GM12874 (cell line): ENCODE data around the gene VTI1A.

ENCODE experiments used
- CTCF ChIP-seq: IDR thresholded peaks from 2 replicates; pipeline ENCODE4 v1.5.1; 2011; ENCODE audit warnings: low read depth, mild to moderate bottlenecking, control low read depth, low read length, moderate library complexity; ENCODE audit not compliant: insufficient read depth

Gene VTI1A

DNA sequence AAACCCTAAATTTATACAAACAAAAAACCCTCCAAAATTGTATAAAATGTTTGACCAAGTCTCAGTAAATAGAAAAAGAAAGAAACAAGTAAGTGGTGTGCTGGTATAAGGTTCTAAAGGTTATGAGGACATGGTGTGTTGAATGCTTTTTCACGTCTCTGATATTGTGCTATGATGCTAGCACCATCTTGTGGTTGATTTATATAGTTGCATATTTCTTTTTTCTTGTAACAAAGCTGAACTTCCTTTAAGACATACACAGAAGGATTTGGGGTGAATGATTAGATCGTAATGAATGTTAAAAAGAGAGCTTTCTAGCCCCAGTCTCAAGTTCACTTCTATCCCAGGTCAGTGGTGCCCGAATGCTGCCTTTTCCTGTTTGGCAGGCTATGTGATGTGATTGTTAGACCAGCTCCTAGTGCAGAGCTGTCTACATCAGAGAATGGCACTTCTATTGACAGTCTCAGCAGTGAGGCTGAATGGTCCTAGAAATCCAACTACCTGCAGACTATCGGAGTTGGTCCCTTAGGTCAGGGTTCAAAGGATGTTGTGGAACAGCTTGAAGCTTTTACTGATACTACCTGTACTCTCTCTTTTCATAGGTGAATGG is 25.0 kb downstream of the VTI1A start:
- TF ChIP-seq CTCF: no peak

GRCh38 chr10:112475575-112476218 is 28.7 kb downstream of the VTI1A start:
- TF ChIP-seq CTCF: peak; percentile 33; the same call in 1 of the 2 replicates

DNA sequence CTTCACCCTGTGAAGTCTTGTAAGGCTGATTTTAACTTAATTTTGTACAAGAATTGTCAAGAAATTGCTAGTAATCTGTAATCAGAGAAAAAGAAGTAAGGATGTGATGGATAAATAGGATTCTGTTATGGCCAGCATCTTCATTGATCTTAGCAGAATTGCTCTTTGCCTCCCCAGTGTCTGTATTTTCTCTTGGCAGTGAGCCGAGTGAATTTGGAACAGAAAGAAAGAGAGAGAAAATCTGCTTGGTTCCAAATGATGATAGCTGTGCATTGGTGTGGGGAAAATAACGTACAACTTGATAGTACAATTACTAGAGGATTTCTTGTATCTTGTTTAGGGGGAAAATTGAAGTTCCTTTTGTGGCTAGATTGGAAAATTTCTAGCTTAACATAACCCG is 34.6 kb downstream of the VTI1A start:
- no peak for TF ChIP-seq CTCF

DNA sequence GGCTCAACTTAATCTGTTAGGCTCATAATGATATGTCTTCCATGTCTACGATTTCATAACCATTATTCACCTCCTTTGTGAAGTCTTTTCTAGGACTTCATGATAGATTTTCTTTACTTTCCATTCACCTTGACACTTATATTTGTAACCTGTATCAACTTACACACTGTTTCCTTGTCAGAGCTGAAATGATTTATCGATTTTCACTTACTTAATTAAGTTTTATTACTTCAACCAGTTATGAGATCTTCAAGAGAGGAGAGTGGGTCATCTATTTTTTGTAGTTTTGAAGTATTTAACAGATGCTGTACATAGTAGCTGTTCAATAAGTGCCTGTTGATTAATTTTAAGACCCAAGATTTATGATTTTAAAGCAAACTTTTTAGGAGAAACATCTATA is 37.4 kb downstream of the VTI1A start:
- TF ChIP-seq CTCF: no peak

GRCh38 chr10:112487964-112488363 is 40.9 kb downstream of the VTI1A start:
- TF ChIP-seq CTCF: no peak

- TF ChIP-seq CTCF: no peak
These were observed 43.5 kb downstream of the VTI1A start for GRCh38 chr10:112490545-112490944.

- no peak for TF ChIP-seq CTCF
These were observed 44.1 kb downstream of the VTI1A start for GRCh38 chr10:112491144-112491543.
